ENCODE data around the gene CHST9. TPM values are rescaled to one million over a fixed set of nuclear protein-coding genes. Genes with fewer than 3 reads are reported as not detected.

CHST9 gene
- polyA plus RNA-seq, 1 donor from 2014 or later, result 0.32 TPM

DNA sequence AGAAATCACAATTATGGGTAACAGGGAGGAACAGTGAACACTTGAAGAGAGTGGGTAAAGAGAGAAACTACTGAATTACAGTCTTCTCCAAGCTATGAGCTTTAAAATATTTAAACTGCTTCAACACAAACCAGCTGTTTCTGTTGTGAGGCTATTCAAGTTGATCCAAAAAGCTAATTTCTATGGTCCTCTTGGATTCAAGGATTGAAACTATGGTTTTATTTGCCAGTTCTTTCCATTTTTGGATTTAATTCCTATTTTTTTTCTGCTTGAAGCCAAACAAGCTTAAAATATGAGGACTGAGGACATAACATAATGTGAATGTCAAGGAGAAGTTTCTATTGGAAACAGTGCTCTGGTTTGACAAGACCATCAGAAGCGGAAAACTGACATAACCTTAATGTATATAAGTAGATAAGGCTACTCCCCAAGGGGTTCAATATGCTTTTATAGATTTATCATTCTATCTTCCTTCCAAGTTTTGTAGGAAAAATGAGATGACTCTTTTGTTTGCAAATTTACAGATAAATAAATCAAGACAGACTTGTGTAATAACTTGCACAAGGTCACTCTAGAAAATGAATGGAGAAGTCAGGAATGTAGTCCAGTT lies 258.9 kb downstream of the CHST9 start:
- Histone ChIP-seq H4K20me1 (ENCODE audit: insufficient read depth) (no peaks in the 10 kb centered on the region), H3K9me3 (ENCODE audit: low read length) (no peaks in the 10 kb centered on the region), H3K36me3 (ENCODE audit: insufficient read depth, low read length) (no peaks in the 10 kb centered on the region), H3K9ac (ENCODE audit: low read length) (no peak overlapping the region), H3K9me2 (ENCODE audit: insufficient read depth, low read length) (no peaks in the 10 kb centered on the region), H3K27ac (ENCODE audit: low read length) (no peak overlapping the region), H3K4me3 (ENCODE audit: low read length) (no peak overlapping the region), H3F3A (ENCODE audit: insufficient read depth, low read length, poor library complexity, severe bottlenecking) (no peaks in the 10 kb centered on the region), H2AFZ (ENCODE audit: low read depth, low read length) (no peak overlapping the region), H3K27me3 (ENCODE audit: insufficient read depth, low read depth, low read length) (no peaks in the 10 kb centered on the region), H3K4me2 (ENCODE audit: low read length) (no peak overlapping the region), H3K79me2 (replicated peaks; ENCODE audit: insufficient read depth, low read length) (no peaks in the 10 kb centered on the region)
- TF ChIP-seq, protein P1, sequence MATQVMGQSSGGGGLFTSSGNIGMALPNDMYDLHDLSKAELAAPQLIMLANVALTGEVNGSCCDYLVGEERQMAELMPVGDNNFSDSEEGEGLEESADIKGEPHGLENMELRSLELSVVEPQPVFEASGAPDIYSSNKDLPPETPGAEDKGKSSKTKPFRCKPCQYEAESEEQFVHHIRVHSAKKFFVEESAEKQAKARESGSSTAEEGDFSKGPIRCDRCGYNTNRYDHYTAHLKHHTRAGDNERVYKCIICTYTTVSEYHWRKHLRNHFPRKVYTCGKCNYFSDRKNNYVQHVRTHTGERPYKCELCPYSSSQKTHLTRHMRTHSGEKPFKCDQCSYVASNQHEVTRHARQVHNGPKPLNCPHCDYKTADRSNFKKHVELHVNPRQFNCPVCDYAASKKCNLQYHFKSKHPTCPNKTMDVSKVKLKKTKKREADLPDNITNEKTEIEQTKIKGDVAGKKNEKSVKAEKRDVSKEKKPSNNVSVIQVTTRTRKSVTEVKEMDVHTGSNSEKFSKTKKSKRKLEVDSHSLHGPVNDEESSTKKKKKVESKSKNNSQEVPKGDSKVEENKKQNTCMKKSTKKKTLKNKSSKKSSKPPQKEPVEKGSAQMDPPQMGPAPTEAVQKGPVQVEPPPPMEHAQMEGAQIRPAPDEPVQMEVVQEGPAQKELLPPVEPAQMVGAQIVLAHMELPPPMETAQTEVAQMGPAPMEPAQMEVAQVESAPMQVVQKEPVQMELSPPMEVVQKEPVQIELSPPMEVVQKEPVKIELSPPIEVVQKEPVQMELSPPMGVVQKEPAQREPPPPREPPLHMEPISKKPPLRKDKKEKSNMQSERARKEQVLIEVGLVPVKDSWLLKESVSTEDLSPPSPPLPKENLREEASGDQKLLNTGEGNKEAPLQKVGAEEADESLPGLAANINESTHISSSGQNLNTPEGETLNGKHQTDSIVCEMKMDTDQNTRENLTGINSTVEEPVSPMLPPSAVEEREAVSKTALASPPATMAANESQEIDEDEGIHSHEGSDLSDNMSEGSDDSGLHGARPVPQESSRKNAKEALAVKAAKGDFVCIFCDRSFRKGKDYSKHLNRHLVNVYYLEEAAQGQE (IDR thresholded peaks at IDR 0.05; ENCODE audit: borderline replicate concordance), result no peak
- TF ChIP-seq SMC3 (conservative IDR thresholded peaks at IDR 0.05; ENCODE audit: poor library complexity), result no peak
- TF ChIP-seq EP300 (conservative IDR thresholded peaks at IDR 0.05; ENCODE audit: poor library complexity, severe bottlenecking), result no peak
- TF ChIP-seq, protein P2, sequence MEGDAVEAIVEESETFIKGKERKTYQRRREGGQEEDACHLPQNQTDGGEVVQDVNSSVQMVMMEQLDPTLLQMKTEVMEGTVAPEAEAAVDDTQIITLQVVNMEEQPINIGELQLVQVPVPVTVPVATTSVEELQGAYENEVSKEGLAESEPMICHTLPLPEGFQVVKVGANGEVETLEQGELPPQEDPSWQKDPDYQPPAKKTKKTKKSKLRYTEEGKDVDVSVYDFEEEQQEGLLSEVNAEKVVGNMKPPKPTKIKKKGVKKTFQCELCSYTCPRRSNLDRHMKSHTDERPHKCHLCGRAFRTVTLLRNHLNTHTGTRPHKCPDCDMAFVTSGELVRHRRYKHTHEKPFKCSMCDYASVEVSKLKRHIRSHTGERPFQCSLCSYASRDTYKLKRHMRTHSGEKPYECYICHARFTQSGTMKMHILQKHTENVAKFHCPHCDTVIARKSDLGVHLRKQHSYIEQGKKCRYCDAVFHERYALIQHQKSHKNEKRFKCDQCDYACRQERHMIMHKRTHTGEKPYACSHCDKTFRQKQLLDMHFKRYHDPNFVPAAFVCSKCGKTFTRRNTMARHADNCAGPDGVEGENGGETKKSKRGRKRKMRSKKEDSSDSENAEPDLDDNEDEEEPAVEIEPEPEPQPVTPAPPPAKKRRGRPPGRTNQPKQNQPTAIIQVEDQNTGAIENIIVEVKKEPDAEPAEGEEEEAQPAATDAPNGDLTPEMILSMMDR (IDR thresholded peaks at IDR 0.05; ENCODE audit: poor library complexity, severe bottlenecking), result no peak
- no peak for TF ChIP-seq POLR2AphosphoS5 (IDR thresholded peaks at IDR 0.05)
- TF ChIP-seq RAD21 (conservative IDR thresholded peaks at IDR 0.05), result no peak
- TF ChIP-seq MXI1 (conservative IDR thresholded peaks at IDR 0.05; ENCODE audit: poor library complexity, severe bottlenecking), result no peak
- no peak for TF ChIP-seq TAF1 (IDR thresholded peaks at IDR 0.05; ENCODE audit: low read depth)
- TF ChIP-seq EZH2 (IDR thresholded peaks at IDR 0.05; ENCODE audit: borderline replicate concordance, insufficient read depth, low read length, poor library complexity, severe bottlenecking), result no peak

DNA sequence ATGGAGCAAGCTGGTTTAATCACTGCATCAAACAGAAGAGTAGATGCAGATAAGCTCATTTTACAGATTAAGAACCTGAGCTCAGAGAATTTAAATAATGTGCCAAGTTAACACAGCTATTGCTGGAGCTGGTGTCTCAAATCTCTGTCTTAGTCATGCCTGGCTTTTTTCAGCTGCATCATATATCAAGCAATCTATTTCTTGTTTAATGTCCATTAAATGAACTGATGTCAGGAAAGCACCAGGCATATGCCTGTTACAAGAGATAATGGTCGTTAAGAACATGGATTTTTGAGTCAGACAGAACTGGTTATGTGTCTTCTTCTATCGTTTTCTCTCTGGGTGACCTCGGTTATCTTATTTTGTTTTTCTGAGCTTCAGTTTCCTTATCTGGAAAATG lies 259.8 kb downstream of the CHST9 start:
- H3K4me2 ChIP-seq (ENCODE audit: low read length), result no peak overlapping the region
- H4K20me1 ChIP-seq (ENCODE audit: insufficient read depth), result no peaks in the 10 kb centered on the region
- no peak overlapping the region for H3K27ac ChIP-seq (ENCODE audit: low read length)
- H3K27me3 ChIP-seq (ENCODE audit: insufficient read depth, low read depth, low read length), result no peaks in the 10 kb centered on the region
- H3K36me3 ChIP-seq (ENCODE audit: insufficient read depth, low read length), result no peaks in the 10 kb centered on the region
- no peaks in the 10 kb centered on the region for H3K9me2 ChIP-seq (ENCODE audit: insufficient read depth, low read length)
- TF ChIP-seq EP300 (conservative IDR thresholded peaks at IDR 0.05; ENCODE audit: poor library complexity, severe bottlenecking), result no peak
- TF ChIP-seq, protein P1 (IDR thresholded peaks at IDR 0.05; ENCODE audit: borderline replicate concordance), result no peak
- no peaks in the 10 kb centered on the region for H3K79me2 ChIP-seq (replicated peaks; ENCODE audit: insufficient read depth, low read length)
- no peak overlapping the region for H3K4me3 ChIP-seq (ENCODE audit: low read length)
- H3K9ac ChIP-seq (ENCODE audit: low read length), result no peak overlapping the region
- no peaks in the 10 kb centered on the region for H3K9me3 ChIP-seq (ENCODE audit: low read length)
- H2AFZ ChIP-seq (ENCODE audit: low read depth, low read length), result no peak overlapping the region
- H3F3A ChIP-seq (ENCODE audit: insufficient read depth, low read length, poor library complexity, severe bottlenecking), result no peaks in the 10 kb centered on the region

All from neural cell (in vitro differentiated cells).